SU-DHL-6 (cell line): ENCODE data around the gene RPH3AL.

ENCODE experiments used
- H2AFZ ChIP-seq: fragments of 200-600 bp; sonication (generic); 2 replicates; pipeline ENCODE4 v1.6.1; 2014; ENCODE audit warnings: low read depth, mild to moderate bottlenecking, moderate library complexity, mixed read lengths, antibody characterized with exemption, low read length; ENCODE audit not compliant: severe bottlenecking
- H3F3A ChIP-seq: fragments of 200-600 bp; shearing (Covaris generic); 2 replicates; pipeline ENCODE4 v1.6.0; 2016; ENCODE audit warnings: antibody characterized with exemption, mild to moderate bottlenecking; ENCODE audit not compliant: insufficient read depth
- H3K27ac ChIP-seq: fragments of 200-600 bp; sonication (generic); 2 replicates; pipeline ENCODE4 v1.5.1; 2016; ENCODE audit warnings: low read depth, mild to moderate bottlenecking, low read length, moderate library complexity, mixed read lengths
- H3K27me3 ChIP-seq: fragments of 200-600 bp; sonication (generic), shearing (Covaris generic); 2 replicates; pipeline ENCODE4 v1.6.0; 2014; ENCODE audit warnings: mild to moderate bottlenecking, low read length
- H3K36me3 ChIP-seq: fragments of 200-600 bp; sonication (generic); 2 replicates; pipeline ENCODE4 v1.6.1; 2014; ENCODE audit warnings: mild to moderate bottlenecking, low read length, mixed read lengths
- H3K4me2 ChIP-seq: fragments of 300-600, 200-600 bp; shearing (Covaris generic), sonication (generic); 2 replicates; pipeline ENCODE4 v1.6.0; 2014; ENCODE audit warnings: low read length, low read depth, mild to moderate bottlenecking; ENCODE audit not compliant: poor library complexity, severe bottlenecking
- H3K4me3 ChIP-seq: fragments of 200-600 bp; sonication (generic); 2 replicates; pipeline ENCODE4 v1.5.1; 2014; ENCODE audit warnings: antibody characterized with exemption, low read length, mild to moderate bottlenecking, mixed read lengths; ENCODE audit not compliant: insufficient read depth, poor library complexity, severe bottlenecking
- H3K79me2 ChIP-seq: fragments of 200-600 bp; sonication (generic); 2 replicates; pipeline ENCODE4 v1.6.1; 2014; ENCODE audit warnings: mild to moderate bottlenecking, low read length, moderate library complexity; ENCODE audit not compliant: insufficient read depth
- H3K9ac ChIP-seq: fragments of 200-600 bp; sonication (generic); 2 replicates; pipeline ENCODE4 v1.7.0; 2014; ENCODE audit warnings: mild to moderate bottlenecking, low read length
- H3K9me2 ChIP-seq: fragments of 200-600 bp; sonication (generic); replicated peaks from 2 replicates; pipeline ENCODE4 v1.6.1; 2014; ENCODE audit warnings: low read length; ENCODE audit not compliant: insufficient read depth
- H3K9me3 ChIP-seq: fragments of 200-600 bp; sonication (generic); 2 replicates; pipeline ENCODE4 v1.6.1; 2014; ENCODE audit warnings: low read length, mixed read lengths; ENCODE audit not compliant: insufficient read depth
- H4K20me1 ChIP-seq: fragments of 200-600 bp; sonication (generic); 2 replicates; pipeline ENCODE4 v1.6.1; 2014; ENCODE audit warnings: low read depth, mild to moderate bottlenecking, antibody characterized with exemption, low read length, moderate library complexity, mixed read lengths
- CTCF ChIP-seq: fragments of 200-600 bp; sonication (generic); IDR thresholded peaks from one replicate; pipeline ENCODE4 v1.5.1; 2017; ENCODE audit warnings: antibody characterized with exemption, mild to moderate bottlenecking, low read length, moderate library complexity; ENCODE audit not compliant: insufficient read depth, poor library complexity, severe bottlenecking
- EZH2phosphoT487 ChIP-seq: fragments of 200-600 bp; sonication (generic), shearing (Covaris generic); conservative IDR thresholded peaks from 2 replicates; pipeline ENCODE4 v1.6.1; 2018; ENCODE audit warnings: mild to moderate bottlenecking, antibody characterized with exemption, low read length, moderate library complexity, mixed read lengths

Gene RPH3AL

GRCh38 chr17:379531-380465 is 27.2 kb upstream of the RPH3AL start:
- Histone ChIP-seq H3K4me3 (no peak overlapping the region), H3F3A (no peaks in the 10 kb centered on the region), H3K9ac (no peak overlapping the region), H3K9me2 (no peaks in the 10 kb centered on the region), H3K36me3 (no peaks in the 10 kb centered on the region), H4K20me1 (no peaks in the 10 kb centered on the region), H3K9me3 (no peaks in the 10 kb centered on the region), H3K27ac (no peak overlapping the region), H3K27me3 (no peaks in the 10 kb centered on the region), H3K4me2 (no peak overlapping the region), H3K79me2 (no peaks in the 10 kb centered on the region), H2AFZ (no peak overlapping the region)
- TF ChIP-seq CTCF (no peak), EZH2phosphoT487 (no peak)

- H3K9me3 ChIP-seq, result no peaks in the 10 kb centered on the region
- H3F3A ChIP-seq, result no peaks in the 10 kb centered on the region
- TF ChIP-seq EZH2phosphoT487, result no peak
- no peak for TF ChIP-seq CTCF
- H2AFZ ChIP-seq, result no peak overlapping the region
- no peak overlapping the region for H3K27ac ChIP-seq
- no peaks in the 10 kb centered on the region for H3K9me2 ChIP-seq
- no peaks in the 10 kb centered on the region for H4K20me1 ChIP-seq
- H3K4me2 ChIP-seq, result no peak overlapping the region
- no peak overlapping the region for H3K4me3 ChIP-seq
- H3K36me3 ChIP-seq, result no peaks in the 10 kb centered on the region
- H3K79me2 ChIP-seq, result no peaks in the 10 kb centered on the region
- H3K9ac ChIP-seq, result no peak overlapping the region
- no peaks in the 10 kb centered on the region for H3K27me3 ChIP-seq
These were observed 25.5 kb upstream of the RPH3AL start for GRCh38 chr17:378068-378467.

GRCh38 chr17:376936-377863 is 24.6 kb upstream of the RPH3AL start:
- Histone ChIP-seq H4K20me1 (no peaks in the 10 kb centered on the region), H3K4me2 (no peak overlapping the region), H3K27ac (no peak overlapping the region), H2AFZ (no peak overlapping the region), H3F3A (no peaks in the 10 kb centered on the region), H3K9me2 (no peaks in the 10 kb centered on the region), H3K9me3 (no peaks in the 10 kb centered on the region), H3K9ac (no peak overlapping the region), H3K4me3 (no peak overlapping the region), H3K79me2 (no peaks in the 10 kb centered on the region), H3K36me3 (no peaks in the 10 kb centered on the region), H3K27me3 (no peaks in the 10 kb centered on the region)
- TF ChIP-seq EZH2phosphoT487, result no peak
- TF ChIP-seq CTCF, result no peak
